ENCODE data around the gene ADARB2. TPM values are rescaled to one million over a fixed set of nuclear protein-coding genes. Genes with fewer than 3 reads are reported as not detected.

ADARB2 gene
- polyA plus RNA-seq, 1 of the 3 experiments (the other 2 are of a cell fraction) = not detected

DNA sequence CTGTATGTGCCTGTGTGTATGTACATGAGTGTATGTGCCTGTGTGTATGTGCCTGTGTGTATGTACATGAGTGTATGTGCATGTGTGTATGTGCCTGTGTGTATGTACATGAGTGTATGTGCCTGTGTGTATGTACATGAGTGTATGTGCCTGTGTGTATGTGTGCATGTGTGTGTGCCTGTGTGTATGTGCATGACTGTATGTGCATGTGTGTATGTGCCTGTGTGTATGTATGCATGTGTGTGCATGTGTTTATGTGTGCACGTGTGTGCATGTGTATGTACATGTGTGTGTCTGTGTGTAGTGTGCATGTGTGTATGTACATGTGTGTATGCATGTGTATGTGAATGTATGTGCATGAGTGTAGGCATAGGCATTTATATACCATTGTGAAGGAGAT is 274.8 kb downstream of the ADARB2 start:
- no peaks in the 10 kb centered on the region for H3K79me2 ChIP-seq (ENCODE audit: insufficient read depth)
- H3K4me1 ChIP-seq (ENCODE audit: control insufficient read depth in 1 of 2, insufficient read depth in 2 of 2, low read depth in 1 of 2, low read length in 1 of 2) = no peaks in the 10 kb centered on the region; a peak in 1 of 4 replicates
- H3K27ac ChIP-seq (ENCODE audit: low read depth in 2 of 2, low read length in 1 of 2) = no peak overlapping the region
- H3F3A ChIP-seq (replicated peaks; ENCODE audit: insufficient read depth) = no peaks in the 10 kb centered on the region
- H3K9me2 ChIP-seq = no peaks in the 10 kb centered on the region
- no peaks in the 10 kb centered on the region for H3K36me3 ChIP-seq (replicated peaks in 1 of 2; ENCODE audit: control insufficient read depth in 1 of 2, insufficient read depth in 2 of 2, low read length in 1 of 2)
- H2AFZ ChIP-seq (ENCODE audit: low read depth) = no peak overlapping the region
- no peak overlapping the region for H3K4me3 ChIP-seq (ENCODE audit: low read depth in 2 of 2, low read length in 1 of 2)
- TF ChIP-seq FOXJ3 (CRISPR knock-in tag; IDR thresholded peaks at IDR 0.05) = no peak
- no peak for TF ChIP-seq TEAD4 (IDR thresholded peaks at IDR 0.05; ENCODE audit: borderline replicate concordance, insufficient read depth)
- TF ChIP-seq ELF1 (IDR thresholded peaks at IDR 0.05) = no peak
- no peak for TF ChIP-seq MEF2A (IDR thresholded peaks at IDR 0.05; ENCODE audit: borderline replicate concordance, low read depth)
- TF ChIP-seq IRF3 (IDR thresholded peaks at IDR 0.05; ENCODE audit: low read depth, low read length) = no peak
- no peak for TF ChIP-seq USF1 (IDR thresholded peaks at IDR 0.05; ENCODE audit: borderline replicate concordance, low read depth)
- no peak for TF ChIP-seq SIN3A (IDR thresholded peaks at IDR 0.05; ENCODE audit: borderline replicate concordance, low read depth, low read length)
- TF ChIP-seq EZH2phosphoT487 (IDR thresholded peaks at IDR 0.05; ENCODE audit: borderline replicate concordance, low read depth) = no peak
- no peak for TF ChIP-seq NRF1 (IDR thresholded peaks at IDR 0.05; ENCODE audit: low read depth, low read length)
- TF ChIP-seq, protein P1, sequence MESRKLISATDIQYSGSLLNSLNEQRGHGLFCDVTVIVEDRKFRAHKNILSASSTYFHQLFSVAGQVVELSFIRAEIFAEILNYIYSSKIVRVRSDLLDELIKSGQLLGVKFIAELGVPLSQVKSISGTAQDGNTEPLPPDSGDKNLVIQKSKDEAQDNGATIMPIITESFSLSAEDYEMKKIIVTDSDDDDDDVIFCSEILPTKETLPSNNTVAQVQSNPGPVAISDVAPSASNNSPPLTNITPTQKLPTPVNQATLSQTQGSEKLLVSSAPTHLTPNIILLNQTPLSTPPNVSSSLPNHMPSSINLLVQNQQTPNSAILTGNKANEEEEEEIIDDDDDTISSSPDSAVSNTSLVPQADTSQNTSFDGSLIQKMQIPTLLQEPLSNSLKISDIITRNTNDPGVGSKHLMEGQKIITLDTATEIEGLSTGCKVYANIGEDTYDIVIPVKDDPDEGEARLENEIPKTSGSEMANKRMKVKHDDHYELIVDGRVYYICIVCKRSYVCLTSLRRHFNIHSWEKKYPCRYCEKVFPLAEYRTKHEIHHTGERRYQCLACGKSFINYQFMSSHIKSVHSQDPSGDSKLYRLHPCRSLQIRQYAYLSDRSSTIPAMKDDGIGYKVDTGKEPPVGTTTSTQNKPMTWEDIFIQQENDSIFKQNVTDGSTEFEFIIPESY (IDR thresholded peaks at IDR 0.05; ENCODE audit: borderline replicate concordance, low read depth) = no peak
- no peak for TF ChIP-seq TCF12 (IDR thresholded peaks at IDR 0.05)
- no peaks in the 10 kb centered on the region for H4K20me1 ChIP-seq (ENCODE audit: insufficient read depth)
- ChIA-PET CTCF (interaction anchor here (0.6 to 1.5 kb wide), 2 partner anchors 42 to 77 kb away, joined by 3 to 4 read pairs; no protein-coding TSS in a partner anchor), POLR2A (no interaction called here)
- DNase-seq = no peak
- H3K27me3 ChIP-seq (ENCODE audit: insufficient read depth) = no peaks in the 10 kb centered on the region
- WGBS (ENCODE audit: low lambda C conversion rate) = 10% methylated on average over 1 of the region's 1 CpG
- H3K9me3 ChIP-seq = no peaks in the 10 kb centered on the region
- H3K9ac ChIP-seq = no peak overlapping the region
- H3K4me2 ChIP-seq = no peak overlapping the region

GRCh38 chr10:1462032-1462431 is 275.3 kb downstream of the ADARB2 start:
- WGBS (ENCODE audit: low lambda C conversion rate) = 61% methylated on average over 5 of the region's 5 CpGs
- Histone ChIP-seq H3K36me3 (replicated peaks in 1 of 2; ENCODE audit: control insufficient read depth in 1 of 2, insufficient read depth in 2 of 2, low read length in 1 of 2) (no peaks in the 10 kb centered on the region), H3K4me1 (ENCODE audit: control insufficient read depth in 1 of 2, insufficient read depth in 2 of 2, low read depth in 1 of 2, low read length in 1 of 2) (no peaks in the 10 kb centered on the region; a peak in 1 of 4 replicates), H3K9ac (no peak overlapping the region), H4K20me1 (ENCODE audit: insufficient read depth) (no peaks in the 10 kb centered on the region), H3K4me3 (ENCODE audit: low read depth in 2 of 2, low read length in 1 of 2) (no peak overlapping the region), H3K9me2 (no peaks in the 10 kb centered on the region), H3K79me2 (ENCODE audit: insufficient read depth) (no peaks in the 10 kb centered on the region), H3K4me2 (no peak overlapping the region), H2AFZ (ENCODE audit: low read depth) (no peak overlapping the region), H3F3A (replicated peaks; ENCODE audit: insufficient read depth) (no peaks in the 10 kb centered on the region), H3K27ac (ENCODE audit: low read depth in 2 of 2, low read length in 1 of 2) (no peak overlapping the region), H3K27me3 (ENCODE audit: insufficient read depth) (no peaks in the 10 kb centered on the region), H3K9me3 (no peaks in the 10 kb centered on the region)
- CTCF ChIA-PET = interaction anchor here (0.6 to 1.5 kb wide), 2 partner anchors 41 to 76 kb away, joined by 3 to 4 read pairs; no protein-coding TSS in a partner anchor
- POLR2A ChIA-PET = no interaction called here
- no peak for DNase-seq
- TF ChIP-seq USF1 (IDR thresholded peaks at IDR 0.05; ENCODE audit: borderline replicate concordance, low read depth) (no peak), ELF1 (IDR thresholded peaks at IDR 0.05) (no peak), CHD2 (IDR thresholded peaks at IDR 0.05; ENCODE audit: low read length, partially characterized antibody) (no peak), MAX (IDR thresholded peaks at IDR 0.05; ENCODE audit: low read depth) (no peak), YY1 (IDR thresholded peaks at IDR 0.05; ENCODE audit: low read depth) (no peak), MXI1 (IDR thresholded peaks at IDR 0.05; ENCODE audit: low read depth, low read length) (no peak), RCOR1 (IDR thresholded peaks at IDR 0.05; ENCODE audit: low read length) (no peak), FOXM1 (IDR thresholded peaks at IDR 0.05; ENCODE audit: low read depth) (no peak), IRF3 (IDR thresholded peaks at IDR 0.05; ENCODE audit: low read depth, low read length) (no peak)
- TF ChIP-seq, protein P2, sequence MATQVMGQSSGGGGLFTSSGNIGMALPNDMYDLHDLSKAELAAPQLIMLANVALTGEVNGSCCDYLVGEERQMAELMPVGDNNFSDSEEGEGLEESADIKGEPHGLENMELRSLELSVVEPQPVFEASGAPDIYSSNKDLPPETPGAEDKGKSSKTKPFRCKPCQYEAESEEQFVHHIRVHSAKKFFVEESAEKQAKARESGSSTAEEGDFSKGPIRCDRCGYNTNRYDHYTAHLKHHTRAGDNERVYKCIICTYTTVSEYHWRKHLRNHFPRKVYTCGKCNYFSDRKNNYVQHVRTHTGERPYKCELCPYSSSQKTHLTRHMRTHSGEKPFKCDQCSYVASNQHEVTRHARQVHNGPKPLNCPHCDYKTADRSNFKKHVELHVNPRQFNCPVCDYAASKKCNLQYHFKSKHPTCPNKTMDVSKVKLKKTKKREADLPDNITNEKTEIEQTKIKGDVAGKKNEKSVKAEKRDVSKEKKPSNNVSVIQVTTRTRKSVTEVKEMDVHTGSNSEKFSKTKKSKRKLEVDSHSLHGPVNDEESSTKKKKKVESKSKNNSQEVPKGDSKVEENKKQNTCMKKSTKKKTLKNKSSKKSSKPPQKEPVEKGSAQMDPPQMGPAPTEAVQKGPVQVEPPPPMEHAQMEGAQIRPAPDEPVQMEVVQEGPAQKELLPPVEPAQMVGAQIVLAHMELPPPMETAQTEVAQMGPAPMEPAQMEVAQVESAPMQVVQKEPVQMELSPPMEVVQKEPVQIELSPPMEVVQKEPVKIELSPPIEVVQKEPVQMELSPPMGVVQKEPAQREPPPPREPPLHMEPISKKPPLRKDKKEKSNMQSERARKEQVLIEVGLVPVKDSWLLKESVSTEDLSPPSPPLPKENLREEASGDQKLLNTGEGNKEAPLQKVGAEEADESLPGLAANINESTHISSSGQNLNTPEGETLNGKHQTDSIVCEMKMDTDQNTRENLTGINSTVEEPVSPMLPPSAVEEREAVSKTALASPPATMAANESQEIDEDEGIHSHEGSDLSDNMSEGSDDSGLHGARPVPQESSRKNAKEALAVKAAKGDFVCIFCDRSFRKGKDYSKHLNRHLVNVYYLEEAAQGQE (IDR thresholded peaks at IDR 0.05; ENCODE audit: low read depth, low read length) = no peak
